Breast epithelium (tissue), 3 donors: ENCODE measurements around the gene ZNF678.

ENCODE experiments used
- POLR2A ChIP-seq: fragments of 450-650 bp; IDR thresholded peaks from one replicate; pipeline ENCODE4 v1.6.1; 2016; ENCODE audit warnings: antibody characterized with exemption, mild to moderate bottlenecking, moderate library complexity
- POLR2AphosphoS5 ChIP-seq, 3 donors: sonication (generic); formaldehyde crosslinking; IDR thresholded peaks; one replicate each; pipeline ENCODE4 v1.6.1; 2017; ENCODE audit warnings: antibody characterized with exemption in 3 of 3
- TF ChIP-seq, protein P1 (sequence below), 3 donors: fragments of 450-650 bp; IDR thresholded peaks; one replicate each; pipeline ENCODE4 v1.5.1; 2016 to 2017; ENCODE audit warnings: antibody characterized with exemption in 3 of 3, mild to moderate bottlenecking in 3 of 3, moderate library complexity in 3 of 3

DNA sequence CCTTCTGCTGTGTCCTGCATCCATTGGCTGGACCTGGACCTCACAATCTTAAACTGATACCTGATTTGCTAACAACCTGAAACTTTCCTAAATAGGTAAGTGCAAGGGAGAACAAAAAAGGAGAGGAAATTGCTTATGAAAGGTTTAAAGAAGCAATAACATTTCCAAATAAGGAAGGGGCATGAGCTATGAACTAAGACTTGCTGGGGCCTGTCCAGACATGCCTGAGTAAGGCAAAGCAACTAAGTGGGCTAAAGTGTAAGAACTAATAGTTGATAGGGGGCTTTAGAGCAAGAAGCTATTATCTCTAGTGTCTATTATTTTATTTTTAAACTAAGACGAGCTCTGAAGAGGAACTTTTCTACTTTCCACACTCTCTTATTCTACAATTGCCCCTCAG is 160.1 kb downstream of the ZNF678 start:
- TF ChIP-seq, protein P1, sequence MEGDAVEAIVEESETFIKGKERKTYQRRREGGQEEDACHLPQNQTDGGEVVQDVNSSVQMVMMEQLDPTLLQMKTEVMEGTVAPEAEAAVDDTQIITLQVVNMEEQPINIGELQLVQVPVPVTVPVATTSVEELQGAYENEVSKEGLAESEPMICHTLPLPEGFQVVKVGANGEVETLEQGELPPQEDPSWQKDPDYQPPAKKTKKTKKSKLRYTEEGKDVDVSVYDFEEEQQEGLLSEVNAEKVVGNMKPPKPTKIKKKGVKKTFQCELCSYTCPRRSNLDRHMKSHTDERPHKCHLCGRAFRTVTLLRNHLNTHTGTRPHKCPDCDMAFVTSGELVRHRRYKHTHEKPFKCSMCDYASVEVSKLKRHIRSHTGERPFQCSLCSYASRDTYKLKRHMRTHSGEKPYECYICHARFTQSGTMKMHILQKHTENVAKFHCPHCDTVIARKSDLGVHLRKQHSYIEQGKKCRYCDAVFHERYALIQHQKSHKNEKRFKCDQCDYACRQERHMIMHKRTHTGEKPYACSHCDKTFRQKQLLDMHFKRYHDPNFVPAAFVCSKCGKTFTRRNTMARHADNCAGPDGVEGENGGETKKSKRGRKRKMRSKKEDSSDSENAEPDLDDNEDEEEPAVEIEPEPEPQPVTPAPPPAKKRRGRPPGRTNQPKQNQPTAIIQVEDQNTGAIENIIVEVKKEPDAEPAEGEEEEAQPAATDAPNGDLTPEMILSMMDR (IDR thresholded peaks at IDR 0.05), result no peak
- TF ChIP-seq POLR2AphosphoS5 (IDR thresholded peaks at IDR 0.05) (no peak), POLR2A (no peak)
